ENCODE data around the gene CALML5.

GRCh38 chr10:5547681-5547930 is 48.2 kb upstream of the CALML5 start:
- TF ChIP-seq EZH2 (IDR thresholded peaks at IDR 0.05; ENCODE audit: borderline replicate concordance, insufficient read depth, low read length, poor library complexity, severe bottlenecking) (no peak), POLR2AphosphoS5 (IDR thresholded peaks at IDR 0.05) (no peak), SMC3 (conservative IDR thresholded peaks at IDR 0.05; ENCODE audit: poor library complexity) (no peak), MXI1 (conservative IDR thresholded peaks at IDR 0.05; ENCODE audit: poor library complexity, severe bottlenecking) (no peak), EP300 (conservative IDR thresholded peaks at IDR 0.05; ENCODE audit: poor library complexity, severe bottlenecking) (no peak), RAD21 (conservative IDR thresholded peaks at IDR 0.05) (no peak), TAF1 (IDR thresholded peaks at IDR 0.05; ENCODE audit: low read depth) (no peak)
- TF ChIP-seq, protein P1, sequence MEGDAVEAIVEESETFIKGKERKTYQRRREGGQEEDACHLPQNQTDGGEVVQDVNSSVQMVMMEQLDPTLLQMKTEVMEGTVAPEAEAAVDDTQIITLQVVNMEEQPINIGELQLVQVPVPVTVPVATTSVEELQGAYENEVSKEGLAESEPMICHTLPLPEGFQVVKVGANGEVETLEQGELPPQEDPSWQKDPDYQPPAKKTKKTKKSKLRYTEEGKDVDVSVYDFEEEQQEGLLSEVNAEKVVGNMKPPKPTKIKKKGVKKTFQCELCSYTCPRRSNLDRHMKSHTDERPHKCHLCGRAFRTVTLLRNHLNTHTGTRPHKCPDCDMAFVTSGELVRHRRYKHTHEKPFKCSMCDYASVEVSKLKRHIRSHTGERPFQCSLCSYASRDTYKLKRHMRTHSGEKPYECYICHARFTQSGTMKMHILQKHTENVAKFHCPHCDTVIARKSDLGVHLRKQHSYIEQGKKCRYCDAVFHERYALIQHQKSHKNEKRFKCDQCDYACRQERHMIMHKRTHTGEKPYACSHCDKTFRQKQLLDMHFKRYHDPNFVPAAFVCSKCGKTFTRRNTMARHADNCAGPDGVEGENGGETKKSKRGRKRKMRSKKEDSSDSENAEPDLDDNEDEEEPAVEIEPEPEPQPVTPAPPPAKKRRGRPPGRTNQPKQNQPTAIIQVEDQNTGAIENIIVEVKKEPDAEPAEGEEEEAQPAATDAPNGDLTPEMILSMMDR (IDR thresholded peaks at IDR 0.05; ENCODE audit: poor library complexity, severe bottlenecking): no peak
- TF ChIP-seq, protein P2, sequence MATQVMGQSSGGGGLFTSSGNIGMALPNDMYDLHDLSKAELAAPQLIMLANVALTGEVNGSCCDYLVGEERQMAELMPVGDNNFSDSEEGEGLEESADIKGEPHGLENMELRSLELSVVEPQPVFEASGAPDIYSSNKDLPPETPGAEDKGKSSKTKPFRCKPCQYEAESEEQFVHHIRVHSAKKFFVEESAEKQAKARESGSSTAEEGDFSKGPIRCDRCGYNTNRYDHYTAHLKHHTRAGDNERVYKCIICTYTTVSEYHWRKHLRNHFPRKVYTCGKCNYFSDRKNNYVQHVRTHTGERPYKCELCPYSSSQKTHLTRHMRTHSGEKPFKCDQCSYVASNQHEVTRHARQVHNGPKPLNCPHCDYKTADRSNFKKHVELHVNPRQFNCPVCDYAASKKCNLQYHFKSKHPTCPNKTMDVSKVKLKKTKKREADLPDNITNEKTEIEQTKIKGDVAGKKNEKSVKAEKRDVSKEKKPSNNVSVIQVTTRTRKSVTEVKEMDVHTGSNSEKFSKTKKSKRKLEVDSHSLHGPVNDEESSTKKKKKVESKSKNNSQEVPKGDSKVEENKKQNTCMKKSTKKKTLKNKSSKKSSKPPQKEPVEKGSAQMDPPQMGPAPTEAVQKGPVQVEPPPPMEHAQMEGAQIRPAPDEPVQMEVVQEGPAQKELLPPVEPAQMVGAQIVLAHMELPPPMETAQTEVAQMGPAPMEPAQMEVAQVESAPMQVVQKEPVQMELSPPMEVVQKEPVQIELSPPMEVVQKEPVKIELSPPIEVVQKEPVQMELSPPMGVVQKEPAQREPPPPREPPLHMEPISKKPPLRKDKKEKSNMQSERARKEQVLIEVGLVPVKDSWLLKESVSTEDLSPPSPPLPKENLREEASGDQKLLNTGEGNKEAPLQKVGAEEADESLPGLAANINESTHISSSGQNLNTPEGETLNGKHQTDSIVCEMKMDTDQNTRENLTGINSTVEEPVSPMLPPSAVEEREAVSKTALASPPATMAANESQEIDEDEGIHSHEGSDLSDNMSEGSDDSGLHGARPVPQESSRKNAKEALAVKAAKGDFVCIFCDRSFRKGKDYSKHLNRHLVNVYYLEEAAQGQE (IDR thresholded peaks at IDR 0.05; ENCODE audit: borderline replicate concordance): no peak

Data from neural cell (in vitro differentiated cells).